Measurements from ENCODE around the gene CELSR2.

Gene CELSR2

GRCh38 chr1:109241841-109242345 is 7.4 kb upstream of the CELSR2 start:
- H3K9me3 ChIP-seq (ENCODE audit: control insufficient read depth in 1 of 2, low read length in 2 of 2) = no peaks in the 10 kb centered on the region
- H3K27me3 ChIP-seq (ENCODE audit: control insufficient read depth in 1 of 2, insufficient read depth in 2 of 2, low read length in 2 of 2) = peaks cover 0 to 16% of the 10 kb centered on the region in 2 donors
- no peak overlapping the region for H3K27ac ChIP-seq (ENCODE audit: low read depth, low read length)
- H3K36me3 ChIP-seq (ENCODE audit: control insufficient read depth in 1 of 2, insufficient read depth in 2 of 2, low read length in 2 of 2) = peaks cover 21 to 24% of the 10 kb centered on the region in 2 donors
- peaks cover 5 to 14% of the 10 kb centered on the region in 2 donors for H3K4me1 ChIP-seq (ENCODE audit: control insufficient read depth in 1 of 2, insufficient read depth in 2 of 2, low read length in 2 of 2)
- peak overlapping the region in 1 of 2 donors; percentile 18 for H3K9ac ChIP-seq (ENCODE audit: low read depth in 1 of 2, low read length in 2 of 2)
- no peak overlapping the region for H3K4me3 ChIP-seq (ENCODE audit: low read depth in 1 of 2, low read length in 2 of 2)

- Histone ChIP-seq H3K4me3 (ENCODE audit: low read depth in 1 of 2, low read length in 2 of 2) (no peak overlapping the region), H3K9ac (ENCODE audit: low read depth in 1 of 2, low read length in 2 of 2) (peak overlapping the region in 1 of 2 donors; percentile 18), H3K27me3 (ENCODE audit: control insufficient read depth in 1 of 2, insufficient read depth in 2 of 2, low read length in 2 of 2) (peaks cover 0 to 16% of the 10 kb centered on the region in 2 donors), H3K36me3 (ENCODE audit: control insufficient read depth in 1 of 2, insufficient read depth in 2 of 2, low read length in 2 of 2) (peaks cover 17 to 20% of the 10 kb centered on the region in 2 donors), H3K9me3 (ENCODE audit: control insufficient read depth in 1 of 2, low read length in 2 of 2) (no peaks in the 10 kb centered on the region), H3K27ac (ENCODE audit: low read depth, low read length) (no peak overlapping the region), H3K4me1 (ENCODE audit: control insufficient read depth in 1 of 2, insufficient read depth in 2 of 2, low read length in 2 of 2) (peaks cover 5 to 14% of the 10 kb centered on the region in 2 donors)
Observed at GRCh38 chr1:109242387-109242786, 7.0 kb upstream of the CELSR2 start.

- peaks cover 0 to 16% of the 10 kb centered on the region in 2 donors for H3K27me3 ChIP-seq (ENCODE audit: control insufficient read depth in 1 of 2, insufficient read depth in 2 of 2, low read length in 2 of 2)
- H3K4me1 ChIP-seq (ENCODE audit: control insufficient read depth in 1 of 2, insufficient read depth in 2 of 2, low read length in 2 of 2) = peaks cover 5 to 14% of the 10 kb centered on the region in 2 donors
- peaks cover 8 to 11% of the 10 kb centered on the region in 2 donors for H3K36me3 ChIP-seq (ENCODE audit: control insufficient read depth in 1 of 2, insufficient read depth in 2 of 2, low read length in 2 of 2)
- no peak overlapping the region for H3K4me3 ChIP-seq (ENCODE audit: low read depth in 1 of 2, low read length in 2 of 2)
- no peak overlapping the region for H3K9ac ChIP-seq (ENCODE audit: low read depth in 1 of 2, low read length in 2 of 2)
- no peaks in the 10 kb centered on the region for H3K9me3 ChIP-seq (ENCODE audit: control insufficient read depth in 1 of 2, low read length in 2 of 2)
- H3K27ac ChIP-seq (ENCODE audit: low read depth, low read length) = no peak overlapping the region
Observed at GRCh38 chr1:109243221-109243620, 6.1 kb upstream of the CELSR2 start.

- Histone ChIP-seq H3K9ac (ENCODE audit: low read depth in 1 of 2, low read length in 2 of 2) (no peak overlapping the region), H3K9me3 (ENCODE audit: control insufficient read depth in 1 of 2, low read length in 2 of 2) (no peaks in the 10 kb centered on the region), H3K27ac (ENCODE audit: low read depth, low read length) (no peak overlapping the region), H3K36me3 (ENCODE audit: control insufficient read depth in 1 of 2, insufficient read depth in 2 of 2, low read length in 2 of 2) (peaks cover 2 to 3% of the 10 kb centered on the region in 2 donors), H3K4me1 (ENCODE audit: control insufficient read depth in 1 of 2, insufficient read depth in 2 of 2, low read length in 2 of 2) (peaks cover 7 to 16% of the 10 kb centered on the region in 2 donors), H3K4me3 (ENCODE audit: low read depth in 1 of 2, low read length in 2 of 2) (no peak overlapping the region), H3K27me3 (ENCODE audit: control insufficient read depth in 1 of 2, insufficient read depth in 2 of 2, low read length in 2 of 2) (peaks cover 0 to 16% of the 10 kb centered on the region in 2 donors)
Observed at GRCh38 chr1:109243860-109244552, 5.3 kb upstream of the CELSR2 start.

GRCh38 chr1:109246141-109246551 is 3.2 kb upstream of the CELSR2 start:
- Histone ChIP-seq H3K9me3 (ENCODE audit: control insufficient read depth in 1 of 2, low read length in 2 of 2) (no peaks in the 10 kb centered on the region), H3K9ac (ENCODE audit: low read depth in 1 of 2, low read length in 2 of 2) (no peak overlapping the region), H3K36me3 (ENCODE audit: control insufficient read depth in 1 of 2, insufficient read depth in 2 of 2, low read length in 2 of 2) (no peaks in the 10 kb centered on the region), H3K27me3 (ENCODE audit: control insufficient read depth in 1 of 2, insufficient read depth in 2 of 2, low read length in 2 of 2) (peaks cover 0 to 16% of the 10 kb centered on the region in 2 donors), H3K4me3 (ENCODE audit: low read depth in 1 of 2, low read length in 2 of 2) (no peak overlapping the region), H3K4me1 (ENCODE audit: control insufficient read depth in 1 of 2, insufficient read depth in 2 of 2, low read length in 2 of 2) (peaks cover 10 to 11% of the 10 kb centered on the region in 2 donors), H3K27ac (ENCODE audit: low read depth, low read length) (no peak overlapping the region)

GRCh38 chr1:109247401-109248365 is 1.7 kb upstream of the CELSR2 start:
- Histone ChIP-seq H3K27me3 (ENCODE audit: control insufficient read depth in 1 of 2, insufficient read depth in 2 of 2, low read length in 2 of 2) (peaks cover 0 to under 1% of the 10 kb centered on the region in 2 donors), H3K9me3 (ENCODE audit: control insufficient read depth in 1 of 2, low read length in 2 of 2) (no peaks in the 10 kb centered on the region), H3K36me3 (ENCODE audit: control insufficient read depth in 1 of 2, insufficient read depth in 2 of 2, low read length in 2 of 2) (no peaks in the 10 kb centered on the region), H3K4me1 (ENCODE audit: control insufficient read depth in 1 of 2, insufficient read depth in 2 of 2, low read length in 2 of 2) (peaks cover 5% of the 10 kb centered on the region in 2 donors), H3K4me3 (ENCODE audit: low read depth in 1 of 2, low read length in 2 of 2) (no peak overlapping the region), H3K27ac (ENCODE audit: low read depth, low read length) (no peak overlapping the region), H3K9ac (ENCODE audit: low read depth in 1 of 2, low read length in 2 of 2) (no peak overlapping the region)

GRCh38 chr1:109248444-109248796 is 919 bp upstream of the CELSR2 start:
- H3K9ac ChIP-seq (ENCODE audit: low read depth in 1 of 2, low read length in 2 of 2) = no peak overlapping the region
- no peaks in the 10 kb centered on the region for H3K27me3 ChIP-seq (ENCODE audit: control insufficient read depth in 1 of 2, insufficient read depth in 2 of 2, low read length in 2 of 2)
- no peak overlapping the region for H3K27ac ChIP-seq (ENCODE audit: low read depth, low read length)
- no peaks in the 10 kb centered on the region for H3K36me3 ChIP-seq (ENCODE audit: control insufficient read depth in 1 of 2, insufficient read depth in 2 of 2, low read length in 2 of 2)
- no peaks in the 10 kb centered on the region for H3K9me3 ChIP-seq (ENCODE audit: control insufficient read depth in 1 of 2, low read length in 2 of 2)
- no peak overlapping the region for H3K4me3 ChIP-seq (ENCODE audit: low read depth in 1 of 2, low read length in 2 of 2)
- H3K4me1 ChIP-seq (ENCODE audit: control insufficient read depth in 1 of 2, insufficient read depth in 2 of 2, low read length in 2 of 2) = peaks cover 5% of the 10 kb centered on the region in 2 donors

GRCh38 chr1:109249654-109250401 is 489 bp downstream of the CELSR2 start:
- H3K36me3 ChIP-seq (ENCODE audit: control insufficient read depth in 1 of 2, insufficient read depth in 2 of 2, low read length in 2 of 2) = no peaks in the 10 kb centered on the region
- no peaks in the 10 kb centered on the region for H3K9me3 ChIP-seq (ENCODE audit: control insufficient read depth in 1 of 2, low read length in 2 of 2)
- no peaks in the 10 kb centered on the region for H3K27me3 ChIP-seq (ENCODE audit: control insufficient read depth in 1 of 2, insufficient read depth in 2 of 2, low read length in 2 of 2)
- H3K4me1 ChIP-seq (ENCODE audit: control insufficient read depth in 1 of 2, insufficient read depth in 2 of 2, low read length in 2 of 2) = peaks cover 7 to 17% of the 10 kb centered on the region in 2 donors
- H3K27ac ChIP-seq (ENCODE audit: low read depth, low read length) = no peak overlapping the region
- peak overlapping the region; percentile 22 to 63 for H3K4me3 ChIP-seq (ENCODE audit: low read depth in 1 of 2, low read length in 2 of 2)
- peak overlapping the region in 1 of 2 donors; percentile 32 for H3K9ac ChIP-seq (ENCODE audit: low read depth in 1 of 2, low read length in 2 of 2)

- Histone ChIP-seq H3K27ac (ENCODE audit: low read depth, low read length) (no peak overlapping the region), H3K27me3 (ENCODE audit: control insufficient read depth in 1 of 2, insufficient read depth in 2 of 2, low read length in 2 of 2) (no peaks in the 10 kb centered on the region), H3K4me3 (ENCODE audit: low read depth in 1 of 2, low read length in 2 of 2) (peak overlapping the region in 1 of 2 donors; percentile 63), H3K9ac (ENCODE audit: low read depth in 1 of 2, low read length in 2 of 2) (peak overlapping the region in 1 of 2 donors; percentile 32), H3K4me1 (ENCODE audit: control insufficient read depth in 1 of 2, insufficient read depth in 2 of 2, low read length in 2 of 2) (peaks cover 15 to 25% of the 10 kb centered on the region in 2 donors), H3K9me3 (ENCODE audit: control insufficient read depth in 1 of 2, low read length in 2 of 2) (no peaks in the 10 kb centered on the region), H3K36me3 (ENCODE audit: control insufficient read depth in 1 of 2, insufficient read depth in 2 of 2, low read length in 2 of 2) (no peaks in the 10 kb centered on the region)
Observed at GRCh38 chr1:109250454-109251276, 1.3 kb downstream of the CELSR2 start.
